HUDEP-2 (cell line): Measurements from ENCODE around the gene CNOT4.
A peak's percentile ranks its signal among the peaks of the same experiment; 100 is the strongest.
"Not testable (repeated sequence)": the region's sequence is repeated elsewhere in the genome, so short reads cannot be mapped to it uniquely, and the experiment has no call there.

Experiments used
- DNase-seq, 76 experiments: peaks; one replicate each; lab custom pipeline; 2025; ENCODE audit not compliant: unreplicated experiment in 76 of 76; lab: John Stamatoyannopoulos, UW

Gene CNOT4

DNA sequence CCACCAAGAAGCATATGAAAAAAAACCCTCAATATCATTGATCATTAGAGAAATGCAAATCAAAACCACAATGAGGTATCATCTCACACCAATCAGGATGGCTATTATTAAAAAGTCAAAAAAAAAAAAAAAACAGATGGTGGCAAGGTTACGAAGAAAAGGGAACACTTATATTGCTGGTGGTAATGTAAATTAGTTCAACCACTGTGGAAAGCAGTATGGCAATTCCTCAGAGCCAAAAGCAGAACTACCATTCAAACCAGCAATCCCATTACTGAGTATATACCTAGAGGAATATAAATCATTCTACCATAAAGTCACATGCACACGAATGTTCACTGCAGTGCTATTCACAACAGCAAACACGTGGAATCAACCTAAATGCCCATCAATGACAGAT, 46.0 kb downstream of the CNOT4 start:
- DNase-seq = no peak

DNA sequence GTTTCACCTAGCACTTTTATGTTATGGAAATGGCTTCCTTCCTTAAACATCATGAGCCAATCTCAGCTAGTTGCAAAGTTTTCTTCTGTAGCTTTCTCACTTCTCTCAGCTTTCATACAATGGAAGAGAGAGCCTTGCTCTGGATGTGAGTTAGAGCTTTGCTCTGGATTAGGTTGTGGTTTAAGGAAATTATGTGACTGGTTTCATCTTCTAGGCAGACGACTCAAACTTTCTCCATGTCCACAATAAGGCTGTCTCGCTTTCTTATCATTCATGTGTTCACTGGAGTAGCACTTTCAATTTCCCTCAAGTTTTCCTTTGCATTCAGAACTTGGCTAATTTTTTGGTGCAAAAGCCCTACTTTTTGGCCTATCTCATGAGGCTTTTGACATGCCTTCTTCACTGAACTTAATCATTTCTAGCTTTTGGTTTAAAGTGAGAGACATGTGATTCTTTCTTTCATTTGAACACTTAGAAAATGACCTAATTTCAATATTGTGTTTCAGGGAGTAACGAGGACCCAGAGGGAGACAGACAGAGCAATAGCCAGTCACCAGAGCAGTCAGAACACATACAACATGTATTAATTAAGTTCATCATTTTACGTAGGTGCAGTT, 49.8 kb downstream of the CNOT4 start:
- DNase-seq = no peak

DNA sequence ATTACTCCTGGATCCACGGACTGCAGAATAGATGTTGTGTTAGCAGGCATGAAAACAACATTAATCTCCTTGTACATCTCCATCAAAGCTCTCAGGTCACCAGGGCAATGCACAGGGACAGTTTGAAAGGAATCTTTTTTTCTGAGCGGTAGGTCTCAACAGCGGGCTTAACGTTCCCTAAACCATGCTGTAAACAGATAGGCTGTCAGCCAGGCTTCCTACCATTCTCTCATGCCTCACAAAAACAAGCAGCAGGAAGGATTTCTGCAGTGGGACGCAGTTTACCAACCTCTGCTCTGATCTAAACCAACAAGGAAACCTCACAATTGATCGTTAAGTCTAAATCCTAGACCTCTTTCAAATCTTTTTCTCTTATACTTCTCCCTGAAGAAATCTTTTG, 50.8 kb downstream of the CNOT4 start:
- no peak for DNase-seq

DNA sequence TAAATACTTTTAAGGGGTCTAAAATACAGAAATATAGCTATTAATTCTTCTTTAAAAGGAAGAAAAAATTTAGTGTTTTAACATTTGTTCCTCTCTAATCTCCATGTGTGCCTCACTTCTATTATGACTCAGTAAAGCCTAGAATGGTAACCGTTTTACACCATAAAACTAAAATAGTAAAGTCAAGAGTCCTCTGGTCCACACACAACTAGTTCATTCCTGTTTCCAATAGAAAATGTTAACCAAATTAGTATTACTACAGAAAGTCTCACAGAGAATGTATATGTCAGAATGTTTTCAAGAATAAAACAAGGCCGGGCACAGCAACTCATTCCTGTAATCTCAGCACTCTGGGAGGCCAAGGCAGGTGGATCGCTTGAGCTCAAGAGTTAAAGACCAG, 55.8 kb downstream of the CNOT4 start:
- DNase-seq = no peak

DNA sequence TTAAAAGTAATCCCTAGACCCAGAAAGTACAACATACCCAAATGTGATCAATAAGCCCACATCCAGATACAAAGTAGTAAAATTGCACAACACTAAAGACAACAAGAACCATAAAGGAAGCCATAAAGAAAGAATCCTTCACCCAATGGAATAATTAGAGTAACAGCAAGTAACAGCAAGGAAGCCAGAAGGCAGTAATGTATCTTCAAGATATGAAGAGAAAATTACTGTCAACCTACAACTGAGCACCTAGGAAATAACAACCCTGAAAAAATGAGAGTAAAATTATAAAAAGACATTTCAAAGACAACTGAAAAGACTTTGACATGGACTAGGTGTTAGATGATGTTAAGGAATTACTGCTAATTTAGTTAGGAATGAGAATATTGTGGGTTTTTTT, 60.5 kb downstream of the CNOT4 start:
- no peak for DNase-seq

DNA sequence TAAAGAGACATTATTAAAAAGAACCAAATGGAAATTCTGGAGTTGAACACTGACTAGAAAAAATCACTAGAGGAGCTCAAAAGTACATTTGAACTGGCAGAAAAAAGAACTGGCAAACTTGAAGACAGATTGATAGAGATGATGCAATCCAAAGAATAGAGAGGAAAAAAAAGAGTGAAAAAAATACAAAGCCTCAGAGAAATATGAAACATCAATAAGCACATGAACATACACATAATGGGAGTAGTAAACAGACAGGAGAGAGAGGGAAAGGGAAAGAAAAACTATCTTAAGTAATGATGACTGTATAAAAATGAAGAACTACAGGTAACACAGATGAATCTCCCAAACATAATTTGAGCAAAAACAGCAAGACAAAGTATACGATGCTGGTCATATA, 61.1 kb downstream of the CNOT4 start:
- no peak for DNase-seq

DNA sequence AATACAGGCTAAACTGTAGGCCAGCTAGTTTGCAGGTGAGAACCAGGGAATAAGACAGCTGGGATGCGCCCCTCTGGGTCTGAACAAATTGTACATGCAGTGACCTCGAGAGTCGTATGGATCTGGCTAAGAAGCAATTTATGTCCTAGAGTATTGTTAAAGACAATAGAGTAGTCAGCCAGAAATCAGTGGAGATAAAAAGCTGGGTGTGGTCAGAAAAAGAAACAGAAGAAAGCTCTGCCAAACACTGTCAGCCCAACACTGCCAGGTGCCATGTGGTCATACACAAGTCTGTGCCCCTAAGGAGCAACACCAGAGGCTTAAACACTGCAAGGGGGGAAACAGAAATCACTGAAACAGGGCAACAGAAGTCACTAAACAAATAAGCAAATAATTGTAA, 62.2 kb downstream of the CNOT4 start:
- DNase-seq = peak in 15 of 76 experiments; percentile 1 to 35 (median 14)

DNA sequence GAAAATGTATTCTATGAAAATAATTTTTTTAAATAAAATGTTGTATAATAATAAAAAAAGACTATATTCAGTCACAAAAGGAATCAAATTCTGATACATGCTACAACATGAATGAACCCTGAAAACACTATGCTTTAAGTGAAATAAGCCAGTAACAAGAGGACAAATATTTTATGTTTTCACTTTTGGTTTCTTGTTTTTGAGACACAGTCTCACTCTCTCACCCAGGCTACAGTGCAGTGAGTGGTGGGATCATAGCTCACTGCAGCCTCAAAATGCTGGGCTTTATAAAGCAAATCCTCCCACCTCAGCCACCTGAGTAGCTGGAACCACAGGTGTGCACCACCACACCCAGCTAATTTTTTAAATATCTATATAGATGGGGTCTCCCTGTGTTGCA, 64.2 kb downstream of the CNOT4 start:
- no peak for DNase-seq

DNA sequence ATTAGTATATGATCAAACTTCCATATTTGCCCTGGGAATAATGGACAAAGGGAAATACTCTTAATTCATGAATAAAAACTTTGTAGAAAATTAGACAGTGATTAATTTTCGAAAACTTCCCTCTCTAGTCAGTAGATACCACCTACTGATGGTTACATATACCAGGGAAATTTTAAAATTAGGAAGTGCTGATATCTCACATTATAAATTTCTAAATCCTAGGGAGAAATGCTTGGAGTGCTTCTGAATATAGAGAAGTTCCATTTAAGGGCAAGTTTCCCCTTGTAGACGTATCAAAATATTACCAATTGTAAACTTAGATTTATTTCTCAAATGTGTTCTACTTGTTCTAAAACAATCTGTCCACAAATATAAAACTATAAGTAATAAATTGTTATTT, 64.6 kb downstream of the CNOT4 start:
- not testable (repeated sequence) for DNase-seq

DNA sequence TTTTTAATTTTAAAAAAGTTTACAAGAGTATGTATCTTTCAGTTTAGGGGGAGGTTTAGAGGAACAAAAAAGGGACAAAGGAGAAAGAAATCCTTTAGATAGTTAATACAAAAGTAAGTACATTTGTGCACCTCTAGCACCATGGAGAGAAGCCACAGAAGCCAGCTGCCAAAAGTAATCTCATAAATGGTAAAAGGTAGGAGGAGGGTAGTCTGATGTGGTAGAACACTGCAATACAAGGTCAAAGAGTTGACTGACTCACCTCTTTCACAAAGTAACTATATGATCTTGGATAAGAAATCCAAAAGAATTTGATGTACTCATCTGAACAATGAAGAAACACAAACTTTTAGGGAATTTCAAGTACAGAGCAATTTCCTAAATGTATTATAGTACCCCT, 68.1 kb downstream of the CNOT4 start:
- DNase-seq = peak in 3 of 76 experiments; percentile 4 to 16 (median 13)

DNA sequence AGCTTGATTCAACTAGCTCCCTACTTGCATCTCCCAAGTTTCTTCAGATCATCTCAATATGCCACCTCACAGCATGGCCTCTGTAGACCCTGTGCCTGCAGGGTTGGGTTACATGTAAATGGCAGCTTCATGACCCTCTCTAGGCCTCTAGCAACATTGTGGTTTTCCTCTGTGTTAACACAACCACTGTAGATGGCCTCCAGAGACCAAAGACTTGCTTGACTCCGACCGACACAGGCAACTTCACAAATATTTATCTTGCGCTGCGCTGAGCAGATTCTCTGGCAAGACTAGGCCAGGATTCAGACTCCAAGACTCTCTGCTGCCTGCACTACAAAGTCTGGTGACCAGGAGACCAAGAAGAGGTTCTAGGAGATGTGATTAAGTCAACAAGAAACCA, 75.9 kb downstream of the CNOT4 start:
- DNase-seq = no peak

DNA sequence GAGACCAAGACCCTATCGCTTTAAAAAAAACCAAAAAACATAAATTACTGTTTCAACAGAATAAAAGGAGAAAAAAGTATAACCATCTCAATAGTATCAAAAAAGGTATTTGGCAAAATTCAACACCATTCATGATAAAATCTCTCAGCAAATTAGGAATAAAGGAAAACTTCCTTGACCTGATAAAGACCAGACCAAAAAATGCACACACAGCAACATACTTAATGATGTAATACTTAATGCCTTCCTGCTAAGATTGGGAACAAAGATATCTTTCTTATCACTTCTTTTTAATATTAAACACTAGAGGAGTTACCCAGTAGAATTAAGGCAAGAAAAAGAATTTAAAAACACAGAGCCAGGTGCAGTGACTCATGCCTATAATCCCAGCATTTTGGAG, 79.3 kb downstream of the CNOT4 start:
- DNase-seq = no peak

DNA sequence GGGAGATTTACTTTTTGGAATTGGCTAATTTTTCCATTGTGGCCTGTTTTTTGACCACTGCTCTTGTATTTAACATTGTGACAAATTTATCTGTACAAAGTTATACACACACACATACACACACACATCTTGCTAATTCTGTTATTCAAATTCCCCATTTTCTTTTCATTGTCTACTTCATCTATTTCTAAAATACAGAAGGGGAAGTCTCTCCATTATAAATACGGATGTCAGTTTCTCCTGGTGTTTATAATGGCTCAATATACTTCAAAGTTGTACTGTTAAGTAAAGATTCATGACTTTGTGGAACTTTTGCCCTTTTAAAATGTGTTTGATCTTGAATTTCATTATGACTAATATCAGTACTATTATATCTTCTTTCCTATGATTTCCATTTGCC, 81.0 kb downstream of the CNOT4 start:
- DNase-seq = no peak

DNA sequence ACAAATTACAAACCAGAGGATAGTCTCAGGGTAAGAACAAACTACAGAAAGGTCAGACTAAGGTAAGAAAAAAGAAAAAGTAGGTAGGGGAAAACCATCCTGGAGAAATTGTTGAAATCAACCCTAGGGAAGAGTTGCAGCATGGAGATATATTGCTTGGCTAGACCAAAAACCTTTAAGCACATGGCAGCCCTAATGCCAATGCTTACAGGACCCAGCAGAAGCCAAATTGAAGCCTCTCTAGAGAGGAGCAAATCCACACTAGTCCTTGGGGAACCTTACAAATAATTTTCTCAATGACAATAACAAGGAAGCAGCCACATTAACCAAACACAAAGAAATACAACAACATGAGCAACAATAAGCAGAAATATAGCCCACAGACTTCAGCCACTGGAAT, 81.9 kb downstream of the CNOT4 start:
- DNase-seq = no peak

DNA sequence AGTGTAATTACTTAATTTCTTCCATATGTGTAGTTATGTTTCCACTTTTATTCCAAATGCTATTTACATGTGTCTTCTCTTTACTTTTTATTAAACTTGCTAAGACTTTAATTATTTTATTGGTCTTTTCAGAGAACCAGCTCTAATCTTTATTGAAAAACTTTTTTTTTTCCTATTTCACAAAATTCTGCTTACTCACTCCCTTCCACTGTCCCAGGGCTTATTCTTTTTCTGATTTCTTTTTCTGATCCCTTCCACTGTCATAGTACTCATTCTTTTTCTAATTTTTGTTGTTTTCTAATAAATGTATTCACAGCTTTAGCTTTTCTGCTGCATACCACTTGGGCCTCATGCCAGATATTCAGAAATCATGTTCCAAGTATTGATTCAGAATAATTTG, 82.7 kb downstream of the CNOT4 start:
- no peak for DNase-seq

DNA sequence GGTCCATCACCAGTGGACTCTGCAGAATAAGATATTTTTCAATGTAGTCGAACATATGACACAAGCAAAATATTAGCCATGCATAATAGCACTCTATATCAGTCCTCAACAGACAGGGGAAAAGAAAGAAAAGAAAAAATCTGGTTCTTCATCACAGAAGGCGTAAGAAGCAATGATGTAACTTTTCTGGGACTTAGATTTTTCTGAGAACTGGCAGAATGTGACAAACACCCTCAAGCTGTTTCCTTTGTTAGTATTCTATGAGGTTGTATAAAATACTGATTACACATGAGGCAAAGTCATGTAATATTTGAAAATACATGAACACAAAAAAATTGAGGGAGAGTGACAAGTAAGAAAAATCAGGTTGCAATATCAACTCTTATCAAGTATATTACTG, 84.9 kb downstream of the CNOT4 start:
- DNase-seq = no peak

DNA sequence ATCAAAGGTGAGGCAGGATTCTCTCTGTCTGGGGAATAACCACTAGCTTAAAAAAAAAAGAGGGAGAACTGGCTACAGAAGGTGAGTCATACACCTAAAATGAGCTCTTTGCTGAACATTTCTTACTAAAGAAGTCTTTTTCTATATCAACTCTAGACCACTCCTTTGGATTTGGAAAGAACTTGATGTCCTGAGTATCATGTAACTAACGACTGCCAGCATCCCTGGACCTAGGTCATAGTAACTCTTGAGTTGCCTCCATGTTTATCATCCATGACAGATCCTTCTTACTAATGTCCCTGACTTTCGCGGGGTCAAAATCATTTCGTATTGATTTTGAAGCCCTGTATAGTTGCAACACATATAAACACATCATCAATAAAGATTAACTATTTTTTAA, 89.1 kb downstream of the CNOT4 start:
- DNase-seq = no peak

DNA sequence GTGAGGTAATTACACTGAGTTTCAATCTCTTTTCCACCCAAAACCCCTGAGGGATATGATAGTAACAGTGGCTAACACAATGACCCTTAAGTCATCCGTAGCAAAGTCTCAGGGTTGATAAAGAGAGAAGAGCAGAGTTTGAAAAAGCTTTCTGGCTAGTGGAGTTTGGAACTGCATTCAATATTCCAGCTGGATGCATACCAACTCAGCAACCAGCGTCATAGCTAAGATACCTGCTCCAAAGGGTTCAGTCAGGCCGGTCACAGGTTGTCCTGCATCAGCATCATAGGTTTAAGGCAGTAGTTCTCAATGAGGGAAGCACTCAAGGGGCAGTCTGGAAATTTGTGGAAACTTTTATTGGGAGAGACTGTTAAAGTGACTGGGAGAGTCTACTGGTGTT, 93.5 kb downstream of the CNOT4 start:
- no peak for DNase-seq

DNA sequence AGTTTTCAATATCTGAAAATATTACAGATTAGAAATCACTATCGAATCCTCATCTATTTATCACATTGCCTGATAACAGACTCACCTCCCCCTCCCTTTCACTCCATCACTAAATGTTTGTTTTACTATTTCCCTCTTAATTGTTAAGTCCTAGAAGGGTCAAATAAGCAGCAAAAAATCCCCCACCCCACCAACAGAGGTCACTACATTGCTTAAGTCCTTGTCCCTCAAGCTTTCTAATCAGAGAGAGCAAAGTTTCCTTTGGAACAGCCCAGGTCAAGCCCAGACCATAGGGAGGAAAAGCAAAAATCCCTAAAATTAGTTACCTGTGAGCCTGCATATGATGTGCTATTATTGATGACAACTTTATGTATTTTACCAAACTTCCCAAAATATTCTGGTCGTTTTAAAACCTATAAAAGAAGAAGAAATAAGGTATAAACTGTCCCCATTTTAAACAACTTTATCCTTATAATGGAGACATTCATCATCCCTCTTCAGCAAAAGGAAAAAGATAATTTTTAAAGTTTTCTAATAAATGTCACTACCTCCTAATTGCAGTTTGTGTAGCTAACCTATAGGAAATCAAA, 95.0 kb downstream of the CNOT4 start:
- DNase-seq = peak in 44 of 76 experiments; percentile 1 to 62 (median 25)

DNA sequence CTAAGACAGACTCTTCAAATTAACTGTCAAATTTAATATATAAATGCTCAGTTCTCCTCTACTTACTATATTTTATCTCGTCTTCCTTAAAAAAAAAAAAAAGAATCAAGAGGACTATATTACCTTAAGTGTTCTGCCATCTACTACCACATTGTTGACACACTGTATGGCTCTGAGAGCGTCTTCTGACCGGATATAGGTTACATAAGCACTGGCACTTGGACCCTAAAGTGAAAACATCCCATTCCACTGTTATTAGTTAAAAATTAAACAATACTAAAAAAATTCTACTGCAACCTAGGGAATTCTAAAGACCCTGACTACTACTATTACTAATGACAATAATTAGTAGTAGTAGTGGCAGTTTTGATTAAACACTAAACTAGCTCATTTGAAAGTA, 95.7 kb downstream of the CNOT4 start:
- DNase-seq = no peak

DNA sequence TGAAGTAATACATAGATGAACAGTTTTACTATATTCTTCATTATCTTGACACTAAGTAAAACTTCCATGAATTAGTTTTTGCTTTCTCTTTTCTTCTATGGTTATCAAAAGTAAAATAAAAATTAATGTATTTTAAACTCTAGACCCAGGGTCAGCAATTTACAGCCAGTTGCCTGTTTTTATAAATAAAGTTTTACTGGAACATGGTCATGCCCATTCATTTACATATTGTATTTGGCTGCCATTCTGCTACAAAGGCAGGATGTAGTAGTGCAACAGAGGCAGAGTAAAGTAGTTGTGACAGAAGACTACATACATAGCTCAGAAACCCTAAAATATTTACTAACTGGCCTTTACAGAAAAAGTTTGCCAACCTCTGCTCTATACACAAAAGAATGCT, 98.8 kb downstream of the CNOT4 start:
- no peak for DNase-seq

DNA sequence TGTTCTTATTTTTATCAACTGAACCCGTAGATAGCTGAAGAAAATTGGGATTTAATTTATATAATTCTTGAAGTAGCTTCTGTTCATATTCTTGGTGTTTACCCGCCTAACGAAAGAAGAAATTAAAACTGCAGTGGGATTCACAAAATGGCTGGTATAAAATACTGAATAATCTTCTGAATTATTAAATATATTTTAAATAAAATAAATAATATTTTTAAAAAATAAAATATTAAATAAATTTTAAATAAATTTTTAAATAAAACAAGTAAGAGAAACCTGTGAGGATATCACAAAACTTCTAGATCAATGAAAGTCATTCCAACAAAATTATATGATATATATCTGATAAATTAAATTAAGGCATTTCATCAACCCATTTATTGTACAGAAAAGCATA, 99.4 kb downstream of the CNOT4 start:
- DNase-seq = no peak
